HG02840 (cell line): Measurements from ENCODE around the gene BICD2.
"Not testable (repeated sequence)": the region's sequence is repeated elsewhere in the genome, so short reads cannot be mapped to it uniquely, and the experiment has no call there.

ENCODE experiments used
- ATAC-seq: cut with Tn5 transposase; IDR thresholded peaks from one replicate; pipeline ENCODE4 v1.9.1; 2021; ENCODE audit warnings: mild to moderate bottlenecking, moderate library complexity, moderate number of reproducible peaks; ENCODE audit not compliant: unreplicated experiment, low FRiP score

The BICD2 gene

DNA sequence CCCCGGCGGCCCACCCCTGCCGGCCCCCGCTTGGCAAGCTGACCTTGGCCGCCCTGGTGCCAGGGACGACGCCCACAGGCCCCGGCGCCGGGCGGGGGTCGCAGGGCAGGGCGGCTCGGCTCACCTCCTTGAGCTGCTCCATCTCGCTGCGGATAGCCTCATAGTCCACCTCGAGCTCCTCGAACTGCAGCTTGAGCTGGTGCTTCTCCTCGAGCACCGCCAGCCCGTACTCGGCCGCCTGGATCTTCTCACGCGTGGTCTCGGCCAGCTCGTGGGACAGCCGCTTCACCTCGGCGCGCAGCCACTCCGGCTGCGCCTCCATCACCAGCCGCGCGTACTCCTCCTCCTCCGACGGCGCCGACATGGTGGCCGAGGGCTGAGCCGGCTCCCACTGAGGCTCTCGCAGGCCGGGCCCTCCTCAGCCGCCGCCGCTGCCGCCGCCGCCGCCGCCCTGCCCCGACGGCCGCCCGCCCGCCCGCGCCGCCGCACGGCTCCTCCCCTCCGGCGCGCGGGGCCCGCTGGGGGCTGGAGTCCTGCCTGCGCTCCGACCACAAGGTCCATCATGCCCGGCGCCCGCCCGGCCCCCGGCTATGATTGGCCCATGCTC lies at the start of gene BICD2:
Gene BICD2 (minus strand): TSS at position 453 of the 607 bp plus-strand sequence. CDS start 89 bp downstream, at position 364.
- ATAC-seq: peak; percentile 4

DNA sequence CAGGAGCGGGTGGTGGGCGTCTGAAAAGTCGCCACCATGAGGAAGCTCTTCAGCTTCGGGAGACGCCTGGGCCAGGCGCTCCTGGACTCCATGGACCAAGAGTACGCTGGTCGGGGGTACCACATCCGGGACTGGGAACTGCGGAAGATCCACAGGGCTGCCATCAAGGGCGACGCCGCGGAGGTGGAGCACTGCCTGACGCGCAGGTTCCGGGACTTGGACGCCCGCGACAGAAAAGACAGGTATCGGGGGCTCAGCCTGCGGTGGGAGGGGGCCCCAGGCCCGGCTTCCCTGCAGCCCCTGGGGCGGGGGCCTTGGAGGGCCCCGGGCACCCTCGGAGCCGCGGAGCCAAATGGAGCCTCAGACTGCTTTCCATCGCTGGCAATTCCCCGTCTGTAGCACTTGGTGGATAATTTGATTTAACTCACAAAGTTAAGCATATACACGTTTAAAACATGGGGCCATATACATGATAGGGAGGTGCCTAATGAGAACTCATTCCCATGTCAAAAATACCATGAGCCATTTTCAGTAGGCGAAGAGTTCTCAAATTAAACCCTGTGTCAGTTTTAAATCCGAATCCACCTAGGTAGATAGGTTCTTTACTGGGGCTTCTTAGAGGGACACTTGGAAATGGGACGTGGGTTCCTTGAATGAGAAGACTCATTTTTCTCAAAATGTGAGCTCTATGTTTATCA lies 45.1 kb upstream of the BICD2 start:
- not testable (repeated sequence) for ATAC-seq

DNA sequence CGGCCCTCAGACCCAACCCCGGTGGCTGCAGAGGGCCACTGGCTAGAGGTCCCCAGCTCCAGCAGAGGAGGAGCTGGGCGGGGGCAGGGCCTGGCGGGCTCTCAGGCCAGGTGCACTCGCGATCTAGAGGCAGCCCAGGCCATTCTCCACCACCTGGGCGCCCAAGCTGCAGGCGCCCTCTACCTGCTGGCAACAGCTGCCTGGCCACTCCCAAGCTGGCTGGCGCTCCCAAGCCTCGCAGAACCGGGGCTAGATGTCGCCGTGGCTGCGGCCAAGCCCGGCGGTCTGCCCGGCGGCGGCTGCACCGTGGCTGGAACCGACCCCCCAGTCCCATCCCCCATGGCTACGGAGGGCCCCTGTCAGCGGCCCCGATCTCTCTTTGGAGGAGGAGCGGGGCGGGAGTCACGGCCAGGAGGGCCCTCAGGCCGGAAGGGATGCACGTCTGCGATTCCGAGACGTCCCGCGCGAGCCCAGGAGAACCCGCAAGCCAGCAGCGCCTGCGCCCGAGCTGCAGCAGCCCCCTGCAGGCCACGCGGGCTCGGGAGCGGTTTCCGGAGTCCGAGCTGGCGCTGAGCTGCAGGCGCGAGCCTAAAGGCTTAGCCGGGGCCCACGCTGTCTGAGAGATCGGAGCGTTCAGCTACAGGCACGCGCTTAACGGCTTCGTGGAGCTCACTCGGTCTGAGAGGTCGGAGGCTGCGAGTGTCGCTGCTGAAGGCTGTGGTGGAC lies 44.3 kb upstream of the BICD2 start:
- no peak for ATAC-seq

DNA sequence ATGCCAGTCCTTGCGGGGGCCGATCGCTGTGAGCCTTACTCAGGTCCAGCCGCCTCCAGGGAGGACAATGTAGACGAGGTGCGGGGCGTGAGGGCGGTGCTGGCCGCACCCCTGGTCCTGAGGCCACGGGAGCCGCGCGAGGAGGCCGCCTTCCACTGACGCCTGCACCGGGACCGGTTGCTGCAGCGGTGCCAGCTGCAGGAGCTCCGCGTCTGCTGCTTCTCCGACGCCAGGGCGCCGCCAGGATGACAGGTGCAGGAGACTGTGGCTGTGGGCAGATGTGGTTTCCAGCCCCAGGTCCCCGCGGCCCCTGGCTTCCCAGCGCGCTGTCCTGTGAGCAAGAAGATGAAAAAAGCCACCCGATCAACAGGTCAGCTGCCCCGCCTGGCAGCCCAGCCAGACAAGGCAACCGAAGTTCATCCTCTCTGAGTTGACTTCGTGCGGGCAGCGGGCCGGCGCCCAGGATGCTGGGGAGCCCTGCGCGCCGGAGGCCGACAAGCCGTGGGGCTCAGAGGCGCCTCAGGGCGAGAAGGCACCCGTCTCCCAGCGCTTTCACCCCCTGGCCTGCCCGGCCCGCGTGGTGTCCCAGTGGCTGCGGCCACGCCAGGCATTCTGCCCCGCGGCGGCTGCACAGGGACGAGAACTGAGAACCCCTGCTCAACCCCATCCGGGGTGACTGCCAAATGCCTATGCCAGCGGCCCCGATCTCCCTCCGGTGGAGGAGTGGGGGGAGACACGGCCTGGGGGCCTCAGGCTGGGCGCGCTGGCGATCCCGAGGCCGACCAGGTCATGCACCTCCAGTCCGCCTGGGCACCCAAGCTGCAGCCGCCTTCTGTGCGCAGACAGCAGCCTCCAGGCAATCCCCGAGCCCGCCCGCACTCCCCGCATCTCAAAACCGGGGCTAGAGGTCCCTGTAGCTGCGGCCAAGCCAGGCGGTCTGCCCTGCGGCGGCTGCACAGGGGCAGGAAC lies 43.4 kb upstream of the BICD2 start:
- no peak for ATAC-seq

DNA sequence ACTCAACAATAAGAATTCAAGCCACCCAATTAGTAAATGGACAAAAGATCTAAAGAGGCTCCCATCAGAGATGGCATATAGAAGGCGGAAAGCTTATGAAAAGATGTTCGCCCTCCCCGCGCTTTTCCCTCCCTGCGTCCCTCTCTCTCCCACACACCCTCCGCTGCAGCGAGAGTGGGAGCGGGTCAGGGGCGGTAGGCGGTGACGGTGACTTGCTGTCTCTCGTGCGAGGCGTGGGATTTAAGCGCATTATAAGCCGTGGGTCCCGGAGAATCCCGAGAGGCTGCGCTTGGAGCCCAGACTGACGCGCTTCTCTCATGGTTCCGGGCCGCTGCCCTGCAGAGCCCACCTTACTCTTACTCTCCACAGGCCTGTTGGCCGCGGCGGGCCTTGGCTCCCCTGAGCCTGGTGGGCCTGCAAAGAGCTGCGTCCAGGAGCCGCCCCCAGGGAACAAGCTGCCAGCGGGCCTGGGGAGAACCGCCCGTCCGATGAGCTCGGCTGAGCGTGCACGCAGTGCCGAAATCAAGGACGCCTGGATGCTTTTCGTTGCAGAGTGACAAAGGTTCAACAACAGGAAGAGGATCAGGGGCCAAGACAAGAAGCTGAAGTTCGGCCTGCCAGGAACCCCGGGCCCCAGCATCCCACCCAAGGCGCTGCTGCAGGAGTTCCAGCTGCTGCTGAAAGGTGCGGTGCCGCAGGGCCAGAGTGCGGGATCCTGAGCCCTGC lies 42.6 kb upstream of the BICD2 start:
- ATAC-seq: no peak

DNA sequence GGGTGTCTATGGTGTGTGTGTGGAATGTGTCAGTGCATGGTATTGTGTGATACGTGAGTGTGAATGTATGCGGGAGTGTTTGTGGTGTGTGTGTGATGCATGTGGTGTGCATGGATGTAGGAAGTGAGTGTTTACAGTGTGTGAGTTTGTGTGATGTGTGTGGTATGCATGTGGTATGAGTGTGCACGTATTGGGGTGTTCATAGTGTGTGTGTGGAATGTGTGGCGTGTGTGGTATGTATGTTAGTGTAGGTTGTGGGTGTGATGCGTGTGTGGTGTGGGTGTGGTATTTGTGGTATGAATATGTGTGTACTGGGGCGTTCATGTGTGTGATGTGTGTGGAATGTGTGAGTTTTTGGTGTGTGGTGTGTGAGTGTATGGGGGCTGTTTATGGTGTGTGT lies 40.1 kb upstream of the BICD2 start:
- no peak for ATAC-seq

DNA sequence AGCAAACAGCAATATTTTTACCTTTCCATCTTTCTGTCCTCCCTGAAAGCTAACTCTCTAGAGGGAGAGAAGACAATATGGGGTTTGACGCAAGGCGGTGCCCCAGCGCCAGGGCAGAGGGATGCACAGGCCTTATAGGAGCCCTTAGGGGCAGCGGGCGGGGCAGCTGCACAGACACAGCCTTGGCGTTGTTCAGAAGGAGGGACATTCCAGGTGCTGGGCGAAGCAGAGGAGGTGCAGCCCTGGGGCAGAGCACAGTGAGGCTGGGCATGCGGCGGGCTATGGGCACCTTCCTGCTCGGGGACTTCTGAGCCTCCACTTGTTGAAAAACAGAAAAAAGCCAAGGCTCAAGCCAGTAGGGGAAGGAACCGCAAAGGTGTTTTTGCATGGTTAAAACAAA lies 33.7 kb upstream of the BICD2 start:
- no peak for ATAC-seq

DNA sequence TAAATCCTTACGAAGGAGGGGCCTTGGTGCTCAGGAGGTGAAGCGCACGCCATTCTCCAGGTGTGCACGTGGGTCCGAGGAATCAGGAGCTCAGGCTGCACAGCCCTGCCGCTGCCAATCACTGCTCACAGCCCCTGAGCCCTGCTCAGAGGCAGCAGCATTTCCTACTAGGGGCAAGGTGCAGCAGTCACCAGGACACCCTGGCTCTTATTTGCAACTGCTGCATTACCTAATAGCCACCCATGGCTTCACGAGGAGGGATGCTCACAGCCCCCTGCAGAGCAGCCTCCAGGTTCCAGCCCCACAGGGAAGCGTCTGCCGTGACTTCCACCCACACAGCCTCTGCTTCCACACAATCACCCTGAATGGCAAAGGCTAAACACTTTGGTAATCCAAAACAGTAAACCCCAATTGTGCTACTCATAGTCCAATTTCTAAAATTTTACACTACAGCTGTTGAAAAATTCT lies 31.7 kb upstream of the BICD2 start:
- ATAC-seq: not testable (repeated sequence)

DNA sequence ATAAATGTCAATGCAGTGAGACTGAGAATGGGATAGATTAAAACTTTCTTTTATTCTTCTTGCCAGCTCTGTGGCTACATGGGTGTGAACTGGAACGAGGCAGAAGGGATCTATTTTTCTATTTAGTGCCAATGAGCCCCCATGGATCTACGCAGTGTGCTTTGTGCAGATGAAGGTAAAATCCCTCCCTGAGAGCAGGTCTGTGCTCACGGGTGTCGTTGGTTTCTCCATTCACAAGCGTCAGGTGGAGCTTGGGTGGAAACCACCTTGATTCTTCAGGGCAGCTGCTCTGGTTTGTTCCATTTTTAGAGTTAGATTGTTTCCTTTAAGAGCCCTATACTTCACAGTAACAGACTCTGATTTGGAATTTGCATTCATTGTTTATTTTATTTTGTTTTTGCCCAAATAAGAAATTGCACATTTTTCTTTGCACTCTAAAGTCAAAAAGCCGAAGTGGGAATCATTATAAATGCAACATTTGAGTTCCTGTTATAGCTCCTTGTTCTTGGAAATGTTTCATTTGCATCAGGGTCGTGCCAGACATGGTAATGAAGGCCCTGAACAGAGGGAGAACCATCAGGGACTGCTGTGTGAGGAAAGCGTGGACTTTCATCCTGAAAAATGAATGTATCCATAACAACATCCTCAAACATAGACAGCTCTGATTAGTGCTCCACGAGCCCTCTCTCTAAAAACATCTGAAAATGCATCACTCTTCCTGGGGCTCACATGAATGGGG lies 31.1 kb upstream of the BICD2 start:
- no peak for ATAC-seq

DNA sequence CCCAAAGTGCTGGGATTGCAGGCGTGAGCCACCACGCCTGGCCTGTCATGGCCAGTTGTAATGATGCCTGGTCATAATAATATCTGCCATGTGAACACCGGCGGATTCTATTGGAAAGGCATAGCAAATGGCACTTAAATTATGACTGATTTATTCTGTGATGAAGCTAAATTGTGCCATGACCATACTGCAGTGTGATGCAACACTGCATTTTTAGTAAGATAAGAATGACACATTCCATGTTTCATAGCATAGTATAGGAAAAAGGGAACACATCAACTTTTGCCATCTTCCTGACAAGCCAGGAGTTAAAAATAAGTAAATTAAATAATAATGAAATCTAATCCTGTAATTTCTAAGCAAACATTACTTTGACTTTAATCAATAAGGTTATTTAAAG lies 30.4 kb upstream of the BICD2 start:
- no peak for ATAC-seq

DNA sequence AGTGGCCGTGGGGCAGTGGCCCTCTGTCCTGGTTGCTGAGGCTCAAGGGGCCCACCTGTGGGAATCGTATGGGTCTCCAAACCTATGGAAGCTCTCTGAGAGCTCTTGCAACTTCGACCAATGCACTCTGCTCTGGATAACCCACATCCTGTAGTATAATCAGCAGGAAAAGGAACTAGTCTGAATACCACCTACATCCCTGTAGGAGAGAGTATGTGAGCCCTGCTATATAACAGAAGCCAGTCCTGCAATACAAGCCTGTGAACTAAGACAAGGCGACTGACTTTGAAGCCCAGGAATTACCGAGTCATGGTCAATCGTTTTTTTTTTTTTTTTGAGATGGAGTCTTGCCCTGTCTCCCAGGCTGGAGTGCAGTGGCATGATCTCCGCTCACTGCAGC lies 29.8 kb upstream of the BICD2 start:
- ATAC-seq: no peak

DNA sequence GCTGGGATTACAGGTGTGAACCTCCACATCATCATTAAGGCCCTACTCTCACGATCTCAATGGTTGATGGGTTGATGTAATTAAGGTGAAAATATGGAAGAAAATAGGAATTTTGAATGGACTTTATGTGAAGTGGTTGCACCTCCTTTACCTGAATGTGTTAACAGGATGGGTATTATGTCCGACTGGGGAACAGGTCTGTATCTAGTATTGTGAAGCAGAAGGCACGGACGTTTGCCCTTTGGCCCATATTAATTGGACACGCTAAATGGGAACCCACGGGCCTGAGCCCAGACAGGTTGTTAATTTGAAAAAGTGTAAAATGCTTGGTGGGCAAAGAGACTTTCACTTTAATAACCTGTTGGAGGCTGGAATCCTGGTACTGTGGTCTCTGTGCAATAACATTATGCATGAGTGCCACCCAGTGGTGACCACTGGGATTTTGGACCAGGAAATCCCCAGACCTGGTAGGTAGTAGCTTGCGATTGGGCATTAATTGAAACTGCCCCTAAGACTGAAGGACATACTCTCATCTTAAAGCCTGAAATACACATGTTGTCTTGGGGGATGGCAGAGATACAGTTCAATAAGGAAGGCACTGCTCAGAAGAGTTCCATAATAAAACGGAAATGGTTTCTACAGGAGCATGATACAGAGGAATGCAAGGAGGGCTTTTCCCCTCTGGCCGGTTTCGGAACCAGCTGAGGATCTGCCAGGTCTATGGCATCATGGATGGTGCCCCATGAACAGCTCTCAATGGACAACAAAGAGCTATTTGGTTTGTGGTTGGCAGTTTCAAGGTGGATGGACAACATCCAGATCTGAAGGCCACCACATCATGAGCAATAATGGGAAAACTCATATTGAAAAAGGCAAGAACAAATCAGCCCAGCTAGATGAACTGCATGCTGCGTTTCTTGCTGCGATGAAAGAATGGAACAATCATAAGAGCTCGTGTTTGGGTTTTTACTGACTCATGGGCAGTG lies 26.2 kb upstream of the BICD2 start:
- ATAC-seq: no peak

DNA sequence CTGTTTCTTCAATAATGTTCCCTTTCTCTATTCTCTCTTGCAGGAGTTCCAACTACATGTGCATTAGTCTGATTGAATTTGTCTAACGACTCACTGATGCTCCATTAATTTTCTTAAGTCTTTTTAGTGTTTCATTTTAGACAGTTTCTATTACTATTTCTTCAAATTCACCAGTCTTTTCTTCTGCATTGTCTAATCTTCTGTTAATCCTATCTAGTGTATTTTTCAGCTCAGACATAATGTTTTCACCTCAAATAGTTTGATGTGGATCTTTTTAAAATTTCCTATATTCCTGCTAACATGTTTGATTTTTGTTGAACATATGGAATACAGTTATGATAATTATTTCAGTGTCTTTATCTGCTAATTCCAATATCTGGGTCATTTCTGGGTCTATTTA lies 21.7 kb upstream of the BICD2 start:
- no peak for ATAC-seq

DNA sequence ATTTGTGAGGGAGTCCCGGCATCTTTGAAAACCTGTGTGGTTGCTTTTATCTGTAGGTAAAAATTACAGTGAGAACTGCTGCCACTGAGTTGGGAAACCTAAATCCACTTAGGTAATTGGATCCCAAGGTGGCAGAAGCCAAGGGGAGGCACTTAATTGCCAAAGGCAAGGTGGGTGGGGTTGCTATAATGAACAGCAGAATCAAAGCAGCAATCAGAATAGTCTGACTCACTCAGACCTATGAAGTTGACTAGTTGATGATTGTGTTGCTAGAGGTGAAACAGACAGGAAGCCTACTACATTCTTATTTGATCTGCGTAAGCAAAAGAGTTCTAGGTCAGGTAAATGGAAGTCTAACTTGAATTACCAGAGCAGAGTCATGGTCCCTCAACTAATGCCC lies 17.3 kb upstream of the BICD2 start:
- ATAC-seq: no peak

DNA sequence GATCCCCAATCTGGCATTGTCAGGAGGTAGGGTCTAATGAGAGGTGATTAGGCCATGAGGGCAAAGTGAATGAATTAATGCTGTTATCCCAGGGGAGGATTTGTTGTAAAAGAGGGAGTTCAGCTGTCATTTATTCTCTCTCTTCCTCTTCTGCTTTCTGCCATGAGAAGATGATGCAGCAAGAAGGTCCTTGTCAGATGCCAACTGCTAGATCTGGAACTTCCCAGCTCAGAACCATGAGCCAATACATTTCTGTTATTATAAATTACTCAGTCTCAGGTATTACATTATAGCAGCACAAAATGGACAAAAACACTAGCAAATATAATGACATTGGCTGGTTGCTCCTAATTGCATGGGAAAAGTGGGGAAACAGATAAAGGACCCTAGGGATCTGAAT lies 15.6 kb upstream of the BICD2 start:
- ATAC-seq: no peak

DNA sequence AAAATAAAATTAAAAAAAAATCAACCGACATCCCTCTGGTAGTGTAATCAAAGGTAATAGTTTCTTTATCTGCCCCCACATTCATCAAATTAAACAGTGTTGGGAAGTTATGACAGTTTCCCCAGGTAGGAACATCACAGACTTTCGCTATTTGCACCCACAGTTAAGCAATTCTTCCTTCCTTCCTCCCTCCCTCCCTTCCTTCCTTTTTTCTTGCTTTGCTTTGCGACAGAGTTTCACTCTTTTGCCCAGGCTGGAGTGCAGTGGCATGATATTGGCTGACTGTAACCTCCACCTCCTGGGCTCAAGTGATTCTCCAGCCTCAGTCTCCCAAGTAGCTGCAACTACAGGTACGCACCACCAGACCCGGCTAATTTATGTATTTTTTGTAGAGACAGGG lies 10.8 kb upstream of the BICD2 start:
- no peak for ATAC-seq

DNA sequence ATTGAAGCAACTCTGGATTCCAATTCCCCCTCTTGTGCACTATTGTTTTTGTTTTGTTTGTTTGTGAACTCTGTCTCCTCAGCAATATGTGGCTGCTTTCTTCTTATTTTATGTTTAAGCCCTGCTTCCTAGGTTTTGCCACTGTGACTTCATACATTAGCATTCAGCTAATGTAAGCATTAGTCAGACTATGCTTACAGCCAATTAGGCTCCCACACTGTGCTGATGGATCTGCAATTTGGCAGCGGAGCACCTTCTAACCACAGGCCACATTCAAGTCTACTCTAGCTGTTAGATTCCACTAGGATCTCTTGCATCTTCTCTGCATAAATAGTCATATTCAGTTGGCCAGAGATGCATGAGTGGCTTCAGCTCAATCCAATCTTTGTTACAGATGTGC lies 9.6 kb upstream of the BICD2 start:
- no peak for ATAC-seq

DNA sequence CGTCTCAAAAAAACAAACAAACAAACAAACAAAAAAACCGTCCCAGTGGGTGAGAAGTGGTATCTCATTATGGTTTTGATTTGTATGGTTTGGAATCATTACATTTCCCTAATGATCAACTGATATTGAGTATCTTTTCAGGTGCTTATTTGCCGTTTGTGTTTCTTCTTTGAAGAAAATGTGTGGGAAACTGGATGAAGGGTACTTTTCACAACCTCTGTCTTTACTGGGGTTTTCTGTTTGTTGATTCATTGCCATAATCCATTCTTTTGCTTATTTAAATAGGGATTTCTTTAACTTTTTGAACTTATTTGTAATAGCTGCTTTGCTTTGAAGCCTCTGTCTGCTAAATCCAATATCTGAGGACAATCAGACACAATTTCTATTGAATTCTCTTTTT lies 9.2 kb upstream of the BICD2 start:
- ATAC-seq: no peak
